Esophagus muscularis mucosa (tissue), 3 donors: ENCODE results near the gene NMU.

Experiments used
- CTCF ChIP-seq, 3 experiments: fragments of 200-600 bp in 2 of 3; fragments of 450-650 bp in 1 of 3; sonication (generic) in 2 of 3; IDR thresholded peaks; one replicate each; pipeline ENCODE4 v1.5.1; 2017 to 2019; ENCODE audit warnings: antibody characterized with exemption in 3 of 3, mild to moderate bottlenecking in 2 of 3, moderate library complexity in 1 of 3
- POLR2A ChIP-seq: fragments of 450-650 bp; IDR thresholded peaks from one replicate; pipeline ENCODE4 v1.6.1; 2017; ENCODE audit warnings: antibody characterized with exemption, moderate library complexity, mild to moderate bottlenecking, low read depth

DNA sequence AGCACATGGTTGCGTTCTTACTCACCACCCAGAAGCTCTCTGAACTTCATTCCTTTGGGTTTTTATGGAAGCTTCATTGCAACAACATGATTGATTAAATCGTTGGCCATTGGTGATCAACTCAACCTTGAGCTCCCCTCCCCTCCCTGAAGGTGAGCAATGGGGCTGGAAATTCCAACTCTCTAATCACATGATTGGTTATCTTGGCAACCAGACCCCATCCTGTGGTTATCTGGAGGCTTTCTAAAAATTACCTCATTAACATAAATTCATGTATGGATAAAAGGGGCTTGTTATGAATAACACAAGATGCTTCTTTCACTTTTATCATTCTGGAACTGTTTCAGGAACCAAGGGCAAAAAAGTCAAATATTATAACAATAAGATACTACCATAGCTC is 34.6 kb upstream of the NMU start:
- TF ChIP-seq CTCF (IDR thresholded peaks at IDR 0.05), result no peak
- no peak for TF ChIP-seq POLR2A
